HG02884 (cell line): ENCODE measurements around the gene CLUH.

Source experiments
- ATAC-seq: cut with Tn5 transposase; IDR thresholded peaks from one replicate; pipeline ENCODE4 v1.9.1; 2021; ENCODE audit warnings: mild to moderate bottlenecking, moderate library complexity; ENCODE audit not compliant: unreplicated experiment

Gene CLUH, protein sequence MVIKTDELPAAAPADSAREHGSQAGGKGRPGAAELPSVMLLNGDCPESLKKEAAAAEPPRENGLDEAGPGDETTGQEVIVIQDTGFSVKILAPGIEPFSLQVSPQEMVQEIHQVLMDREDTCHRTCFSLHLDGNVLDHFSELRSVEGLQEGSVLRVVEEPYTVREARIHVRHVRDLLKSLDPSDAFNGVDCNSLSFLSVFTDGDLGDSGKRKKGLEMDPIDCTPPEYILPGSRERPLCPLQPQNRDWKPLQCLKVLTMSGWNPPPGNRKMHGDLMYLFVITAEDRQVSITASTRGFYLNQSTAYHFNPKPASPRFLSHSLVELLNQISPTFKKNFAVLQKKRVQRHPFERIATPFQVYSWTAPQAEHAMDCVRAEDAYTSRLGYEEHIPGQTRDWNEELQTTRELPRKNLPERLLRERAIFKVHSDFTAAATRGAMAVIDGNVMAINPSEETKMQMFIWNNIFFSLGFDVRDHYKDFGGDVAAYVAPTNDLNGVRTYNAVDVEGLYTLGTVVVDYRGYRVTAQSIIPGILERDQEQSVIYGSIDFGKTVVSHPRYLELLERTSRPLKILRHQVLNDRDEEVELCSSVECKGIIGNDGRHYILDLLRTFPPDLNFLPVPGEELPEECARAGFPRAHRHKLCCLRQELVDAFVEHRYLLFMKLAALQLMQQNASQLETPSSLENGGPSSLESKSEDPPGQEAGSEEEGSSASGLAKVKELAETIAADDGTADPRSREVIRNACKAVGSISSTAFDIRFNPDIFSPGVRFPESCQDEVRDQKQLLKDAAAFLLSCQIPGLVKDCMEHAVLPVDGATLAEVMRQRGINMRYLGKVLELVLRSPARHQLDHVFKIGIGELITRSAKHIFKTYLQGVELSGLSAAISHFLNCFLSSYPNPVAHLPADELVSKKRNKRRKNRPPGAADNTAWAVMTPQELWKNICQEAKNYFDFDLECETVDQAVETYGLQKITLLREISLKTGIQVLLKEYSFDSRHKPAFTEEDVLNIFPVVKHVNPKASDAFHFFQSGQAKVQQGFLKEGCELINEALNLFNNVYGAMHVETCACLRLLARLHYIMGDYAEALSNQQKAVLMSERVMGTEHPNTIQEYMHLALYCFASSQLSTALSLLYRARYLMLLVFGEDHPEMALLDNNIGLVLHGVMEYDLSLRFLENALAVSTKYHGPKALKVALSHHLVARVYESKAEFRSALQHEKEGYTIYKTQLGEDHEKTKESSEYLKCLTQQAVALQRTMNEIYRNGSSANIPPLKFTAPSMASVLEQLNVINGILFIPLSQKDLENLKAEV (N-terminal part only)

DNA sequence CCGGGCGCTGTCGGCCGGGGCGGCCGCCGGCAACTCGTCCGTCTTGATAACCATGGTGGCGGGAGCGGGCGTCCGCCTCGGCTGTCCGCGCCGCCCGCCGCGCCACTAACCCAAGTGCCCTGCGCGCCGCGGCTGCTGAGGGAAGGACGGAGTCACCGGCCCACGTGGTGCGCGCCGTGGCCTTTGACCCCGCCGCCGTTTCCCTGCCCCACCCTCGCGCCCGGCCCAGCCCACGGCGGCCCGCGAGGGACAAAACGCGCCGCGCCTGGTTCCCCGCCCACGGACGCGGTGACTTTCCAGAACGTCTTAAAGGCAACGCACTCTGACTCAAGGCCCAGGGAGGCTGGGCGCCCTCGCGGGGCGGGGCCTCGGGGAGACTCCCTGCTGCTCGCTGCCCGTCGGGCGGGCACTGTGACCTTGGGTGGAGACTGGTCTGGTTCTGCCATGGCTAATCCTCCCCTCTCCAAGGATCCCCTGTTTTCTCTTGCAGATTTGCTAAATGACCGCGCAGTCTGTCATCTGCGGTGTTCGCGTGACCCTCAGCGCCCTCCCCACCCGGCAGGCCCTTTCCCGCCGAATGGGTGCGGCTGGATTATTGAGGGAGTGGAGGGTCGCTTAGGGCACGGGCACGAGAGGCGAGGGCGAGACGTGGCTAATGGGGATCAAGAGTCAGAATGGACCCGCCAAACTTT is at the start of gene CLUH:
TSS of gene CLUH (minus strand) at position 157 of the 692 bp plus-strand sequence. CDS start at position 54, 103 bp downstream.
- peak; percentile 72 for ATAC-seq

DNA sequence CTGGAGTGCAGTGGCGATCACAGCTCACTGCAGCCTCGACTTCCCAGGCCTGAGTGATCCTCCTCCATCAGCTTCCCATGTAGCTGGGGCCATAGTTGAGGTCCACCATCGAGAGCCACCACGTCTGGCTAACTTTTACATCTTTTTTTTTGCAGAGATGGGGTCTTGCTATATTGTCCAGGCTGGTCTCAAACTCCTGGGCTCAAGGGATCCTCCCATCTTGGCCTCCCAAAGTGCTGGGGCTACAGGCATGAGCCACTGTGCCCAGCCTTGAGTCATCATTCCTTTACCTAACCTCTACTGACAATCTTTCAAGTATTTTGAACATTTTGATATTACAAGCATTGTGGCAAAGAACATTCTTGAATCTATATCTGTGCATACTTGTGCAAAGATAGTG is 47.3 kb upstream of the CLUH start:
- ATAC-seq: no peak

DNA sequence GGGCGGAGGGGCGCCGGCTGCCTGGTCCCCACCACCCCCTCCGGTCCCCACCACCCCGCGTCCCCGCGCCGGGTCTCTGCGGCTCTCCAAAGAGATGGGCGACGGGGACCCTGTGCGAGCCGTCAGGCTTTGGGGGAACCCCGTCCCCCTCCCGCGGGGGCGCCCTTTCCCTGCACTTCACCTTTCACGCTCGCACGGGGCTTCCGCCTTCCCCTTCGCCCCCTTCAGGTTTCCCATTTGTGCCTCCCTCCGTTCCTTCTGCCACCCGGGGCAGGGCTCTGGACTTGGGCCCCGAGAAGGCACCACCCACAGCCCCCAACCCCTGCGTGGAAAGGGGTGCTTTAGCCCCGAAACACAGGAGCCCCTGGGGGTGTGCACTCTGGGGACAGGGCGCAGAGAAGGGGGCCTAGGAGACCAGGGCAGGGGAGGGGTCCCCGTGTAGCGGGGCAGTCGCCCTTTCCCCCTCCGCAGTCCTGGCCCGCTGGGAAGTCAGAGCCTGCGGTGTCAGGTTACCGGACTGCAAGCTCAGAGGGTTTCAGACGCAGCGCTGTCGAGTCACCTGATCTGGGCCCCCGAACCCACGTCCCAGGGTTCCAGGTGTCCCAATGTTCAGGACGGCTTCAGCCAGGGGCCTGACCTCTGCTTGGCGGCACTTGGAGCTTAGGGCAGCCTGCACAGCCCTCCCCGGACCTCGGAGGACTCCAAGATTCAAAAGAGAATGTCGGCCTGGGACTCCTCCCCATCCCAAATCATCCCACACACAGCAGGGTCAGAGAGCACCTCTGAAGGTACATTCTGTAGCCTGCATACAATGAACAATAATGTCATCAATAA is 44.5 kb upstream of the CLUH start:
- no peak for ATAC-seq

DNA sequence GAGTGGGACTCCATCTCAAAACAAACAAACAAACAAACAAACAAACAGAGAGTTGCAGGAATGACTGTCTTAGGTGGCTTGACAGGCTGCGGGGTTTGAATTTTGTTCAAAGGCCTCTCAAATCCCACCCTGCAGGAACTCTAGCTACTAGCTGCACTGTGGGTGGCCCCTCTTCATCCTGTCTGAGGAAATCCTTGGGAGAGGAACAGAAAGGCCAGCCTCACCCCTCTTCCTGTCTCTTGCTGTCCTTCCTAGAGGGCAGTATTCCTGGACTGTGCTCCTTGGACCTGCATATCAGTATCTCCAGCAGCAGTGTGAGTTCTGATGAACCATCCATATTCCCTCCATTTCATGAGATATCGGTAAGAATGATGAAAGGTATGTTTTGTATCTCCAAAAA is 39.9 kb upstream of the CLUH start:
- ATAC-seq: no peak

DNA sequence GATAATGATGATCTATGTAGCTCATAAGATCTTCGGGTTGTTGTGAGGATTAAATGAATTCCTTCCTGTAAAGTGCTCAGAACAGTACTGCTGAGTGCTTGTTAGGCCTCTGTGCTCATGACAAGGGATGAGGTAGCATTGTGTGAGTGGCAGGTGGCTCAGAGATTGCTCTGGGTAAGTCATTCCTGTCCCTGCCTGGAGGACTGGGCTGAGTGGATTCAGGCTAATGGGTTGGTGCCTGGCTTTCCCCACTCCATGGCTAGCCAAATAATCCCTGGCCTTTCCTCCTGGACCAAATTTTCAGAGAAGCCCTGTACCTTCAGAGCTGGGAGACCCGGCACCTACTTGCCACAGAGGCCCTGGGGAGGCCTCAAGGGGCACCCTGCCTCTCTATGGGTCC is 39.2 kb upstream of the CLUH start:
- no peak for ATAC-seq

DNA sequence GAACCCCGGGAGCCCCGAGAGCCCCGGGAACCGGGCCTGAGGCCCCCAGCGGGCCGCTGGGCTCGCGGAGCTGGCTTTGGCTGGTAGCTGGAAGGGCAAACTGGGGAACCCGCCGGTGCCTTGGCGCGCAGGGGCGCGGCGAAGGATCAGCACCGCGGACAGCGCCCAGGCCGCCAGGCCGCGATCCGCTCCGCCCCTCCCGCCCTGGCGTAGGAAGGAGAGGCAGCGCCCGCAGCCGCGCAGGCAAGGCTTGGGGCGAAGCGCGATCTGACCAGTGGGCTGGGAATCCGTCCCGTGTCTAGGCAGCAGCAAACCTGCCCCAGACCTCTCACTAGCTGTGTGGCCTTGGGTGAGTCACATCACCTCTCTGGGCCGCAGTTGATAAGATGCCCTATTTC is 38.2 kb upstream of the CLUH start:
- ATAC-seq: no peak

DNA sequence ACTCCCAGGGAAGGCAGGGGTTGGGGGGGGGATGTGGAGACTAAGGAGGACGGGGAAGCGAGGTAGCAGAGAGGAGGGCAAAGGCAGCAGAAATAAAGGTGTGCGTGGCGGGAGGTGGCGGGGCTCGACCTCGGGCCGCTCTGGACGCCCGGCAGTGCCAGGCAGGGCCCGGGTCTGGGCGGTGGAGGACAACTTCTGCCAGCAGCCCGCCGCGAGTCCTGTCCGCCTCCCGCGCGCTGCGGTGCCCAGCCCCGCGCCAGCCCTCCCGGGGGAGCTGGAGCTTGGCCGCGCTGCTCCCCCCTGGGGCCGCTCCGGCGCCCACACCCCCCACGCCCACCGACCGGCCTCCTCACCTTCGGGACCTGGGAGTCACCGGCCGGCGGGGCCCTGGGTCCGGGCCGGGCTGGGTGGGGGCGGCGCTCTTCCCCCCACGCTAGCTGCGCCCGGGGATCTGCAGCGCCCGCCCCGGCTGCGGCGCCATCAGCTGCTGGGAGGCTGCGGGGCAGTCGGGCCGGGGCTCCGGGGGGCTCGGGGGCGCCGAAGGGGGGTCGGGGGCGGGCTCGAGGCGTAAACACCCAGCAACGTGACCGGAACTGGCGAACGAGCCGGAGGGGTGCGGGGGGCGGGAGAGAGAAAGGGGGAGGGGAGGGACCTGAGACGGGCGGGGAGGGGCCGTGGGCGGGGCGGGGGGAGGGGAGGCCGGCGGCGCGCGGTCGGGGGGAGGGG is 37.7 kb upstream of the CLUH start, which contains the start of gene CCDC92B:
TSS of gene CCDC92B (minus strand) at position 595 of the 726 bp plus-strand sequence. CDS start 14,507 bp downstream, outside the sequence.
- ATAC-seq: no peak

DNA sequence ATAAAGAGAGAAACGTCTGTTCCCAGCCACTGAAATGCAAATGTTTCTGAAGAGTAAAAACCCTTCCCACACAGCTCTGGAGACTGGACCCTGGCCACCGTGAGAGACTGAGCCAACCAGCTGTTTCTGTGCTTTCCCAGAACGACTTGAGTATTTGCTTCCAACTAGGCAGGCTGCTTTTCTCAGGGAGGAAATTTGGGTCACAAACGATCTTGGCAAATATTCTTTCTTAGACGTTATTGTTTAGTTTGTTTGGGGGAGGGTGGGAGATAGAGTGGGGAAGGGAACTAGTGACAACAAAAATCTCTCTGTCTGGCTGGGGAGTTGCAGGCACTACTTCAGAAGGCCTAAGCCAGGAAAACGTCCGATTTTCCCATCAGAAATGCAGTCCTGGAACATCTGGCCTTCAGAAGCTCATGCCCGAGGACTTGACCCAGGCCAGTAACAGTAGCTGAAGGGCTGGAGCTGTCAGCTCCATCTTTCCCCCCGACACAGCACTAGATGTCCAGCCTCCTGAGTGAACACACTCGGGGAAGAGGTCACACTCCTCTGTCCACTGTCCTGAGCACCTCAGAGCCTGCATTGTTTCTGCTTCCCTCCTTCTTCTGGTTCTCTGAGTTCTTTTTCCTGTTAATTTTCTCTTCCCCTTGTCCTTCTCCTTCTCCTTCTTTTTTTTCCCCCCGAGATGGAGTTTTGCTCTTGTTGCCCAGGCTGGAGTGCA is 33.9 kb upstream of the CLUH start:
- ATAC-seq: no peak

DNA sequence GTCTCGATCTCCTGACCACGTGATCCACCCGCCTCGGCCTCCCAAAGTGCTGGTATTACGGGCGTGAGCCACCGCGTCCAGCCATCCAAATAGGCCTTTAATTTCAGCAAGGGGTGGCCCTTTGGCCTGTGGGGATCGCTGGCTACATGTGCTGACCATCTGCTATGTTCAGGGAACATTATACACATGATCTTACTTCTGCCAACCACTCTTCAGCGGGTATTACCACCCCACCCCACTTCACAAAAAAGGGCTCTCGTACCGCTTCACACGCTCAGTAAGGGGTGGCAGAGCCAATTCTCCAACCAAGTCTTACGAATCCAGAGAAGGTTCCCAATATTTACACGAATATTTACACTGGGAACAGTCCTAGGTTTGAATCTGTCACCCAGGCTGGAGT is 26.1 kb upstream of the CLUH start:
- ATAC-seq: no peak

DNA sequence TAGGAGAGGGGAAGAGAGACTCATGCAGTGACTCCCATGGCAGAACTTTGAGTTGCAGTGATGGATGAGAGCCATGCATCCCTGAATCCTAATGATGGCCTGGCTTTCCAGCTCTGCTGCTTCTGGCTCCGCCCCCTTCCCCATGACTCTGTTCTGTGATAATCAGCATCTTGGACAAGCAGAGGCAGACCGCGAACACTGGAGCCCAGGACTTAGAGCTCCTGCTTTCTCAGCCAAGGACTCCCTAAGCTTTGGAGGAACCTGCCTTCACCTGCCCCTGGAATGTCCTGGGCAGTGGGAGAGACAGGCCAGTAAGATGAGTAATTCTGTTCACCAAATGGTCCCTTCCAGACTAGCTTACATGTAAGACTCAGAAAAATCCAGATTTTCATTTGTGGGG is 25.4 kb upstream of the CLUH start:
- ATAC-seq: no peak

DNA sequence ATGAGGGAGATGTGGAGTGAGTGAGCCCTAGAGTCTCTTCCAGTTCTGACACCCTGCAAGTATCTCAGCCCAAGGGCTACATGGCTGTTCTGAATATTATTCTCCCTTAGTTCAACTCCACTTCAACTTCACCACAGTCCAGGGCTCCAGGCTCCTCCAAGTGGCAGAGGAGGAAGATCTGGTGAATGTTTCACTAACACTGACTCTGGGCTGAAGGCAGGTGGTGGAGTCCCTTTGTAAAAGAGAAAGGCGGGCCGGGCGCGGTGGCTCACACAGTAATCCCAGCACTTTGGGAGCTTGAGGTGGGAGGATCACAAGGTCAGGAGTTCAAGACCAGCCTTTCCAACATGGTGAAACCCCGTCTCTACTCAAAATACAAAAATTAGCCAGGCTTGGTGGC is 24.3 kb upstream of the CLUH start:
- ATAC-seq: no peak

DNA sequence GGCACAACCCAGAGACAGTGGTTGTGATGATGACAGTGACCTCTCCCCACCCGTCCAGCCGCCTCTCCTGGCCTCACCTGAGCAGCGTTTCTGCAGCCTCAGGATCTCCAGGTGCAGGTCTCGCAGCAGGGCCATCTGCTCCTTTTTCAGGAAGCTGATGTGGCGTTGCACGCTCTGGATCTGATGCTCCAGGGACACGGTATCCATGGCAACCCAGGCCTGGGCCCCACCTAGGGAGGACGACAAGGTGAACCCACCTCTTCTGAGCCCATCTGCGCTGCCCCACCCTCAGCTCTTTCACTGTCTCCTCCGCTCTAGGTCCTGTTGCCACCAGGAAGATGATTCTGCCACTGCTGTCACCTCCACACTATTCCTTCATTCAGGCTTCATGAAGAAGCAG is 23.4 kb upstream of the CLUH start:
- ATAC-seq: no peak

DNA sequence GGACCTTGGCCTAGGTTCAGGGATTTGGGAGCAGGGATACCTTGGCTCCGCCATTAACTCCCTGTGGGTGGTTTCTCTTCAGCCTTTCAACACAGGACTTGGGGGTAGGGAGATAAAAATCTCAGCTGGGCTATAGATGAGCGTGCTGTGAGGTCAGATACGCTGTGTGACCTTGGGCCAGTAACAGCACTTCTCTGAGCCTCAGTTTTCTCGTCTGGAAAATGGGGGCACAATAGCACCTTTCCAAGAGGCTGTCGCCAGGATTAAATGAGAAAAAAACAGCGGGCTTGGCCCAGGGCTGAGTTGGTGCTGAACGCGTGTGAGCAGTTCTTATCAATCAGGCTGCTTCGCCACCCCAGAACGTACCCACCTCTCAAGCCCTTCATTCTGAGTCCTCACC is 20.2 kb upstream of the CLUH start:
- no peak for ATAC-seq

DNA sequence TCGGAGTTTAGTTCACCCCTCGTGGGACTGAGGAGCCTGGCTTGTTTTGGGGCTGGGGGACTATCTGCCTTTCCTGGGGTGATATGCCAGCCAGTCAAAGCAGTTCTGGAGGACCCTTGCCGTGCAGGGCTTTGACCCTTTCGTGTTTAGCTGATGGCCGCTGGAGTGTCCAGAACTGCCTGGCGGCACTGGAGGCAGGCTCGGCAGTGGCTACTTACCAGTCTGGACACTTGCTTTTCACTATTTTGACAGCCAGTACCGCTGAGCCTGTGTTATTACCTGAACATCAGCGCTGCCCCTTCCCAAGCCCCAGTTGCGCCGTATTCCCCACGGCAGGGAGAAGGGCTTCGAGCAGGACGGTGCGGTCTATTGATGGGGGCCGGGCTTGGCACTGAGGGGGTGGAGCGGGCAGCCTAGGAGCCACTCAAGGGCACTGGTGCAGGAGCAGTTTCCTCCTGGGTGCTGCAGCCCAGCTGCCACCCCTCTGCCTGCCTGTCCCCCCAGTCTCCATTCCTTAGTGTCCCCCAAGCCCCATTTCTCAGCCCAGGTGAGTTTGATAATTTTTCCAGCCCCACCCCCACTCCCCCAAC is 19.3 kb upstream of the CLUH start:
- no peak for ATAC-seq

DNA sequence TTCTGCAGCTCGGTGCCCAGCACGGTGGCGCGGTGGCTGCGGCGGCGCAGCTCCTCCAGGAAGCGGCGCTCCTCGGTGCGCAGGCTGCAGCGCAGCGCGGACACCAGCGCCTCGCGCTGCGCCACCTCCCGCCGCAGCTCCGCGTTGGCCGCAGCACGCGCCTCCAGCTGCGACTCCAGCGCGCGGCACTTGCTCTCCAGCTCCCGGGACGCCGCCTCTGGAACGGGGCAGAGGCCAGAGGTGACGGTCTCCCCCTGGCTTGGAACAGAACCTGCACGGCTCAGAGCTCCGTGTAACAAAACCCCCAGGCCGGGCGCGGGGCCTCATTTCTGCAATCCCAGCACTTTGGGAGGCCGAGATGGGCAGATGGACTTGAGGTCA is 13.2 kb upstream of the CLUH start:
- no peak for ATAC-seq

DNA sequence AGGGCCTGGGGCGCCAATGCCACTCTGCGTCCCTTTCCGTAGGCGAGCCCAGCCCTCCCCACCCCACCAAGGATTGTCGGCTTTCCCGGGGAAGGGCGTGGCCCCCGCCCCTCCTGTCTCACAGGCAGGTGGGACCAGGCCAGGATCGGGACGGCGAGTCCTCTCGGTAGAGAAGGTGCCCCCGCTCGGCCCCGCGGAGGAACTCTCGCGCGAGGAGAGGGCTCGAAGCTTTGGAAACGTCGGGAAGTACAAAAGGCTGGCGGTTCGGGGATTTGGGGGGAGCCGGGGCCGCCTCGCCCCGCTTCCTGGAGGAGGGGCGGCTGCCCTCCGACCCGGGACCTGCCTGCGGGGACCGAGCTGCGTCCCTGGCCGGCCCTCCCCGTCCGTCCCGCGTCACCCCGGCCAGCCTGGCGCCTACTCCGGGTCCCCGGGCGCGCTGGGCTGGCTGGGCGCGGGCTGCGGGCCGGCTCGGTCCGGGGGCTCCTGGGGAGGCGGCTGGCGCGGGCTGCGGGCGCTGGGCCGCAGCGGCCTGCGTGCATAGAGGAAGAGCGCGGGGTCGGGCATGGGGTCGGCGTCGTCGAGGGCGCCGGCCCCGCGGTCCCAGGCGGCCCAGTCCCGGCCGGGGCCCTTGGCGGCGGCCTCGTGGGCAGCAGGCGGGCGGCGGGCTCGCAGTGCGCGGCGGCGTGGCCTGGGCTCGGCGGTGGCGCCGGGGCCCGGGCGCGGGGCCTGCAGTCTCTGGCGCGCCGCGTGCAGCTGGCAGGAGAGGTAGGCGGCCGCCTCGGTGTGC is 12.6 kb upstream of the CLUH start:
- ATAC-seq: no peak

DNA sequence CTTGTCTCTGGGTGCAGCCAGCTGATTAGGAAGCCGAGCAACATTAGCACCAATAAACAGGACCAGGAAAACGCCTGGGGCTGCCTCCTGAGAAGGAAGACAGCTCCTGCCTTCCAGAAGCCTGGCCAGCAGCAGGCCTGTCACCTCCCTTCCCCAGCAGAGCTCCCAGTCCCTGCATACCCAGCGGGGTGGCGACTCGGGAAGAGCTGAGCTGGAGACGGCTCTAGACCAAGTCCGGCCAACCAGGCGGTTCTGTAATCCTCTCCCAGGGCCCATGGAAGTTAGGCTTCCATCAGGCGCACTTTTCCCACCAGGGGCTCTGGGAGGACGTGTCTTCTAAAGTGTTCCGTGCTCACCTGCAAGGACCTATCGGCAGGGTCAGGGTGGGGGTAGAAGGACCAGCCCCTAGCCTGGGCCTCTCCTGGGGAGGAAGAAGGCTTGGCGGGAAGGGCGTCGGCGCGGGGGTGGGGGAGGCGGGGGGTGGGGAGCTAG is 12.0 kb upstream of the CLUH start:
- no peak for ATAC-seq
